K562 (cell line): ENCODE results near the gene PNRC2. TPM values are rescaled to one million over a fixed set of nuclear protein-coding genes. Genes with fewer than 3 reads are reported as not detected.

Experiments
- ADNP ChIP-seq: fragments of 200-800 bp; sonication (Bioruptor generic); IDR thresholded peaks from 2 replicates; pipeline ENCODE4 v1.6.1; 2016; ENCODE audit warnings: missing genetic modification characterization, missing compliant biosample characterization
- ATF6 ChIP-seq: sonication (generic); formaldehyde crosslinking; IDR thresholded peaks from 2 replicates; pipeline ENCODE4 v1.4.0; 2020; ENCODE audit warnings: mild to moderate bottlenecking, missing genetic modification reagents
- BHLHE40 ChIP-seq: IDR thresholded peaks from 2 replicates; pipeline ENCODE4 v1.6.1; 2011; ENCODE audit warnings: low read length, improper control_type of control experiment
- E2F3 ChIP-seq: fragments of 250-450 bp; sonication (Bioruptor Pico); IDR thresholded peaks from 2 replicates; pipeline ENCODE4 v1.4.0; 2020; ENCODE audit warnings: mild to moderate bottlenecking
- HSF4 ChIP-seq: fragments of 250-450 bp; sonication (Bioruptor Pico); IDR thresholded peaks from 2 replicates; pipeline ENCODE4 v2.1.2; 2022; ENCODE audit warnings: mild to moderate bottlenecking, moderate library complexity, borderline replicate concordance
- L3MBTL2 ChIP-seq: fragments of 450-650 bp; IDR thresholded peaks from 2 replicates; pipeline ENCODE4 v1.6.1; 2016; ENCODE audit warnings: mild to moderate bottlenecking, moderate library complexity
- PBX2 ChIP-seq, 2 experiments: IDR thresholded peaks in 1 of 2; conservative IDR thresholded peaks in 1 of 2; 2 replicates each; pipeline ENCODE4 v1.6.1; 2016; ENCODE audit warnings: low read depth in 2 of 2, mild to moderate bottlenecking in 1 of 2, missing compliant biosample characterization in 1 of 2, missing genetic modification characterization in 1 of 2, moderate library complexity in 1 of 2
- SIX5 ChIP-seq, 2 experiments: IDR thresholded peaks; 2 replicates each; pipeline ENCODE4 v1.6.1; 2011; ENCODE audit warnings: low read length in 2 of 2, borderline replicate concordance in 1 of 2, low read depth in 1 of 2, mild to moderate bottlenecking in 1 of 2, moderate library complexity in 1 of 2; ENCODE audit not compliant: insufficient read depth in 1 of 2
- THRAP3 ChIP-seq: fragments of 450-650 bp; IDR thresholded peaks from 2 replicates; pipeline ENCODE4 v1.6.1; 2016; ENCODE audit warnings: mild to moderate bottlenecking, inconsistent platforms, borderline replicate concordance
- XRCC4 ChIP-seq: IDR thresholded peaks from one replicate; pipeline ENCODE4 v1.6.1; 2011; ENCODE audit not compliant: insufficient read depth, insufficient read length; ENCODE audit errors: extremely low read depth
- ZBTB40 ChIP-seq, 2 experiments: fragments of 450-650 bp in 1 of 2; sonication (generic) in 1 of 2; formaldehyde crosslinking in 1 of 2; IDR thresholded peaks; 2 replicates each; pipeline versions ENCODE4 v1.7.1 to v1.9.0; 2016 to 2022; ENCODE audit warnings: inconsistent platforms in 1 of 2, mild to moderate bottlenecking in 1 of 2, missing genetic modification reagents in 1 of 2
- ZNF311 ChIP-seq: fragments of 250-450 bp; sonication (Bioruptor Pico); IDR thresholded peaks from 2 replicates; pipeline ENCODE4 v1.4.0; 2020; ENCODE audit warnings: mild to moderate bottlenecking, moderate library complexity
- polyA plus RNA-seq, 8 experiments: library from polyadenylated mRNA; depleted of rRNA in 4 of 8; stranded (reverse) in 5 of 8; unstranded in 3 of 8; fragments of >200 nt; fragmentation: Nextera tagmentation in 2 of 8; fragmentation: Illumina TruSeq in 1 of 8; extraction: Ambion mirVana in 2 of 8; extraction: Trizol in 1 of 8; gene quantifications; 2 replicates each; pipeline versions ENCODE4 v1.2.1 to v1.2.3, GENCODE V29; 2011 to 2014; ENCODE audit warnings: inconsistent platforms in 1 of 8, missing spikeins in 1 of 8
- total RNA-seq, 7 experiments: library from RNA; depleted of rRNA in 6 of 7; stranded (reverse); fragments of >200 nt in 6 of 7; fragmentation: Illumina TruSeq in 2 of 7; extraction: Trizol in 2 of 7; gene quantifications; 2 replicates each; pipeline versions ENCODE4 v1.2.1 to v1.2.3, GENCODE V29; 2011 to 2021; ENCODE audit warnings: low replicate concordance in 1 of 7

Gene PNRC2
- total and polyA plus RNA-seq, 9 of the 15 experiments (the other 6 are each of a cell fraction or from before 2014, with no cell fraction given), result 127 to 303 (median 203) TPM

GRCh38 chr1:23958810-23959460 lies 693 bp upstream of the PNRC2 start (continued):
- no peak for TF ChIP-seq PBX2 (CRISPR knock-in tag; IDR thresholded peaks at IDR 0.05; ENCODE audit: low read depth)
- TF ChIP-seq PBX2 (tag; conservative IDR thresholded peaks at IDR 0.05; ENCODE audit: low read depth), result peak; percentile 93
- peak; percentile 79 for TF ChIP-seq ZBTB40 (IDR thresholded peaks at IDR 0.05)
- TF ChIP-seq ZBTB40 (CRISPR knock-in tag; IDR thresholded peaks at IDR 0.05), result no peak
- no peak for TF ChIP-seq ADNP (tag)
- TF ChIP-seq BHLHE40, result peak; percentile 34
- no peak for TF ChIP-seq SIX5 (IDR thresholded peaks at IDR 0.05; ENCODE audit: borderline replicate concordance in 1 of 2, insufficient read depth in 1 of 2, low read depth in 1 of 2, low read length in 2 of 2)
- TF ChIP-seq L3MBTL2, result peak; percentile 86
- TF ChIP-seq E2F3 (CRISPR knock-in tag), result no peak
- TF ChIP-seq THRAP3, result no peak; the same call in 1 of the 2 replicates
- no peak for TF ChIP-seq XRCC4
- TF ChIP-seq ZNF311 (CRISPR knock-in tag), result no peak
- TF ChIP-seq HSF4 (CRISPR knock-in tag), result no peak
- no peak for TF ChIP-seq ATF6
